Chondrocyte (in vitro differentiated cells): Measurements from ENCODE around the gene TTC38. TPM values are rescaled to one million over a fixed set of nuclear protein-coding genes. Genes with fewer than 3 reads are reported as not detected.

ENCODE experiments used
- DNase-seq: peaks from one replicate; pipeline ENCODE4 v3.0.0; 2021; ENCODE audit warnings: mixed read lengths, low spot score
- H3K27ac Mint-ChIP-seq: one replicate; pipeline ENCODE4 v1.8.0; 2021; ENCODE audit warnings: mild to moderate bottlenecking, moderate library complexity, mixed read lengths; ENCODE audit not compliant: unreplicated experiment
- H3K27me3 Mint-ChIP-seq: 2 replicates; pipeline ENCODE4 v1.8.0; 2021; ENCODE audit warnings: low read depth, mixed read lengths
- H3K36me3 Mint-ChIP-seq: 2 replicates; pipeline ENCODE4 v1.8.0; 2021; ENCODE audit warnings: low read depth, mixed read lengths
- H3K4me1 Mint-ChIP-seq: 2 replicates; pipeline ENCODE4 v1.8.0; 2021; ENCODE audit warnings: low read depth, mild to moderate bottlenecking, mixed read lengths
- H3K4me3 Mint-ChIP-seq: one replicate; pipeline ENCODE4 v1.8.0; 2021; ENCODE audit warnings: mild to moderate bottlenecking, moderate library complexity, mixed read lengths; ENCODE audit not compliant: unreplicated experiment
- H3K9me3 Mint-ChIP-seq: 2 replicates; pipeline ENCODE4 v1.8.0; 2021; ENCODE audit warnings: low read depth, mixed read lengths
- CTCF ChIP-seq: fragments of 200-600 bp; sonication (generic); IDR thresholded peaks from 2 replicates; pipeline ENCODE4 v1.5.0; 2021; ENCODE audit warnings: antibody characterized with exemption, mild to moderate bottlenecking, moderate library complexity
- total RNA-seq: library from RNA; stranded (reverse); gene quantifications from 3 replicates; pipeline ENCODE4 v1.2.1, GENCODE V29; 2021

The TTC38 gene
- total RNA-seq, 1 donor from 2014 or later: 13.8 TPM

GRCh38 chr22:46240073-46240472 is 27.7 kb upstream of the TTC38 start:
- Mint-ChIP-seq H3K9me3 (no peaks in the 10 kb centered on the region), H3K27ac (no peak overlapping the region), H3K4me1 (peaks cover 4% of the 10 kb centered on the region), H3K4me3 (no peak overlapping the region), H3K27me3 (no peaks in the 10 kb centered on the region), H3K36me3 (peaks cover 13% of the 10 kb centered on the region)
- no peak for DNase-seq
- TF ChIP-seq CTCF: no peak

- H3K27ac Mint-ChIP-seq: no peak overlapping the region
- no peaks in the 10 kb centered on the region for H3K9me3 Mint-ChIP-seq
- no peaks in the 10 kb centered on the region for H3K27me3 Mint-ChIP-seq
- DNase-seq: no peak
- peaks cover 10% of the 10 kb centered on the region for H3K36me3 Mint-ChIP-seq
- peaks cover 5% of the 10 kb centered on the region for H3K4me1 Mint-ChIP-seq
- no peak for TF ChIP-seq CTCF
- no peak overlapping the region for H3K4me3 Mint-ChIP-seq
Measured at GRCh38 chr22:46240506-46240905, 27.3 kb upstream of the TTC38 start.

GRCh38 chr22:46240907-46241306 is 26.9 kb upstream of the TTC38 start:
- TF ChIP-seq CTCF: no peak
- Mint-ChIP-seq H3K4me3 (no peak overlapping the region), H3K27ac (no peak overlapping the region), H3K9me3 (no peaks in the 10 kb centered on the region), H3K36me3 (peaks cover 9% of the 10 kb centered on the region), H3K27me3 (no peaks in the 10 kb centered on the region), H3K4me1 (peaks cover 8% of the 10 kb centered on the region)
- no peak for DNase-seq

- no peaks in the 10 kb centered on the region for H3K27me3 Mint-ChIP-seq
- peaks cover 8% of the 10 kb centered on the region for H3K36me3 Mint-ChIP-seq
- no peaks in the 10 kb centered on the region for H3K9me3 Mint-ChIP-seq
- DNase-seq: no peak
- peaks cover 8% of the 10 kb centered on the region for H3K4me1 Mint-ChIP-seq
- no peak for TF ChIP-seq CTCF
- no peak overlapping the region for H3K27ac Mint-ChIP-seq
- H3K4me3 Mint-ChIP-seq: no peak overlapping the region
Measured at GRCh38 chr22:46241396-46242007, 26.3 kb upstream of the TTC38 start.

- no peak for DNase-seq
- Mint-ChIP-seq H3K4me3 (no peak overlapping the region), H3K36me3 (peaks cover 7% of the 10 kb centered on the region), H3K27me3 (no peaks in the 10 kb centered on the region), H3K27ac (no peak overlapping the region), H3K9me3 (no peaks in the 10 kb centered on the region), H3K4me1 (peaks cover 8% of the 10 kb centered on the region)
- no peak for TF ChIP-seq CTCF
Measured at GRCh38 chr22:46242076-46242475, 25.7 kb upstream of the TTC38 start.
